Measurements from ENCODE around the gene VSIR.

The VSIR gene

GRCh38 chr10:71747551-71748523, 25.5 kb downstream of the VSIR start:
- no peak for TF ChIP-seq CTCF (IDR thresholded peaks at IDR 0.05; ENCODE audit: low read depth, low read length)
- H3K4me3 ChIP-seq (ENCODE audit: low read depth, low read length), result no peak overlapping the region
- no peak for DNase-seq (ENCODE audit: low read depth, low spot score)
- in situ Hi-C loops (cut with HindIII; ENCODE audit: low sequenced_read_pairs), result no loop called here

GRCh38 chr10:71747039-71747531, 26.2 kb downstream of the VSIR start:
- no peak for TF ChIP-seq CTCF (IDR thresholded peaks at IDR 0.05; ENCODE audit: low read depth, low read length)
- in situ Hi-C loops (cut with HindIII; ENCODE audit: low sequenced_read_pairs), result no loop called here
- H3K4me3 ChIP-seq (ENCODE audit: low read depth, low read length), result no peak overlapping the region
- no peak for DNase-seq (ENCODE audit: low read depth, low spot score)

- no peak for DNase-seq (ENCODE audit: low read depth, low spot score)
- no peak for TF ChIP-seq CTCF (IDR thresholded peaks at IDR 0.05; ENCODE audit: low read depth, low read length)
- no peak overlapping the region for H3K4me3 ChIP-seq (ENCODE audit: low read depth, low read length)
- in situ Hi-C loops (cut with HindIII; ENCODE audit: low sequenced_read_pairs), result no loop called here
Measured at GRCh38 chr10:71746344-71747037, 26.8 kb downstream of the VSIR start.

GRCh38 chr10:71745664-71746250, 27.6 kb downstream of the VSIR start:
- TF ChIP-seq CTCF (IDR thresholded peaks at IDR 0.05; ENCODE audit: low read depth, low read length), result no peak
- H3K4me3 ChIP-seq (ENCODE audit: low read depth, low read length), result no peak overlapping the region
- in situ Hi-C loops (cut with HindIII; ENCODE audit: low sequenced_read_pairs), result no loop called here
- no peak for DNase-seq (ENCODE audit: low read depth, low spot score)

- no peak for TF ChIP-seq CTCF (IDR thresholded peaks at IDR 0.05; ENCODE audit: low read depth, low read length)
- H3K4me3 ChIP-seq (ENCODE audit: low read depth, low read length), result no peak overlapping the region
- no peak for DNase-seq (ENCODE audit: low read depth, low spot score)
- in situ Hi-C loops (cut with HindIII; ENCODE audit: low sequenced_read_pairs), result no loop called here
Measured at GRCh38 chr10:71744897-71745663, 28.2 kb downstream of the VSIR start.

- no peak for TF ChIP-seq CTCF (IDR thresholded peaks at IDR 0.05; ENCODE audit: low read depth, low read length)
- in situ Hi-C loops (cut with HindIII; ENCODE audit: low sequenced_read_pairs), result no loop called here
- H3K4me3 ChIP-seq (ENCODE audit: low read depth, low read length), result no peak overlapping the region
- no peak for DNase-seq (ENCODE audit: low read depth, low spot score)
Measured at GRCh38 chr10:71743866-71744265, 29.5 kb downstream of the VSIR start.

Data from astrocyte of the spinal cord (primary cell).